GM21576 (cell line): ENCODE measurements around the gene ZNF557.

Experiments
- ATAC-seq: cut with Tn5 transposase; IDR thresholded peaks from one replicate; pipeline ENCODE4 v1.9.1; 2021; ENCODE audit warnings: mild to moderate bottlenecking, moderate library complexity; ENCODE audit not compliant: unreplicated experiment

ZNF557 gene

DNA sequence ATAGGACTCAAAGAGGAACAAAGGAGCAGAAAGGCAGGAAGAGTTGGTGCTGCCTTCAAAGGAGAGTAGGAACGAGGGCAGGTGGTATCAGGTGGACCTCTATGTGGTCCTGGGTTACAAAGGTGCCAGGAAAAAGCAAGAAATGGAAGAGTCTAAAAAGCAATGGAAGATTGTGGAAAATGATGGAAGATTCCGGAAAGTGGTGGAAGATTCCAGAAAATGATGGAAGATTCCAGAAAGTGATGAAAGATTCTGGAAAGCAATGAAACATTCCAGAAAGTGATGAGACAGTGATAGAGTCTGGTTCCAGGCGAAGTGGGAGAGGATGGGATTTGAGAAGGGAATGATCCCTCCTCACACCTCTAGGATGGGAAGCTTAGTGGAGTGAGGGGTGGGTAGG is 55.3 kb downstream of the ZNF557 start:
- ATAC-seq = no peak

DNA sequence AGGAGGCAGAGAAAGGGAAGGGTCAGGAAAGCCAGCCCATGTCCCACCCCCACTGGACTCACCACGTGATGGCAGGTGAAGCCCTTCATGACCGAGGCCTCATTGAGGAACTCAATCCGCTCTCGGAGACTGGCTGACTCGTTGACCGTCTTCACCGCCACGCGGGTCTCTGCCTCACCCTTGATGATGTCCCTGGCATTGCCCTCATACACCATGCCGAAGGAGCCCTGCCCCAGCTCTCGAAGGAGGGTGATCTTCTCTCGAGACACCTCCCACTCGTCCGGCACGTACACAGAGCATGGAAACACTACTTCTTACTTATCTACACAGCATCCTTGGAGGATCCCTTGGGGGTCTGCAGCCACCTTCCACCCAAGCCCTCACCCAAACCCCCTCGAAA is 55.7 kb downstream of the ZNF557 start:
- ATAC-seq = no peak

DNA sequence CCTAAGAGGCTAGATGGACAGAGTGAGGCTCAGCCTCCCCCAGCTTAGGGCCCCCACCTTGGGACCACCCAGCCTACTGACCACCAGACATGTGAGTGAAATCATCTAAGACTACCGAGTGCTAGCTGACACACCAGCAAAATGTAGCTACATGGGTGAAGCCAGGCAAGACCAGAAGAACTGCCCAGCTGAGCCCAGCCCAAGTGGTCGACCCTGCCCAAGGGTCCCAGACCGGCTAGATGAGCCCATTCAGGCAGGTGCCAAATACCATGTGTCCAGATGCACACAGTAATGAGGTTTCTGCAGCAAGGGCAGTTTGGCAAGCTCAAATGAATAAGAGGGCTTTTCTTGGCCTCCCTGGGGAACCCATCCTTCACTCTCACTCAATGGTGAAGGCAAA is 56.6 kb downstream of the ZNF557 start:
- ATAC-seq = no peak

DNA sequence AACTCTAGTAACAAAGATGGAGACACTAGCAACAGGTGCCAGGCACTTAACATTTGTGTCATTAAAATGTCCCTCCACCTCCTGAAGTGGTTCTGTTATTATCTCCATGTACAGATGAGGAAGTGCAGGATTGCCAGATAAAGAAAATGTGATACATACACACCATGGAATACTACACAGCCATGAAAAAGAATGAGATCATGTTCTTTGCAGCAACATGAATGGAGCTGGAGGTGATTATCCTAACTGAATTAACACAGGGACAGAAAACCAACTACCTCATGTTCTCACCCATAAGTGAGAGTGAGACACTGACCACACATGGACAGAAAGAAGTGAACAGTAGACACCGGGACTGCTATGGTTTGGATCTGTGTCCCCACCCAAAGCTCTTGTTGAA is 60.5 kb downstream of the ZNF557 start:
- ATAC-seq = no peak

DNA sequence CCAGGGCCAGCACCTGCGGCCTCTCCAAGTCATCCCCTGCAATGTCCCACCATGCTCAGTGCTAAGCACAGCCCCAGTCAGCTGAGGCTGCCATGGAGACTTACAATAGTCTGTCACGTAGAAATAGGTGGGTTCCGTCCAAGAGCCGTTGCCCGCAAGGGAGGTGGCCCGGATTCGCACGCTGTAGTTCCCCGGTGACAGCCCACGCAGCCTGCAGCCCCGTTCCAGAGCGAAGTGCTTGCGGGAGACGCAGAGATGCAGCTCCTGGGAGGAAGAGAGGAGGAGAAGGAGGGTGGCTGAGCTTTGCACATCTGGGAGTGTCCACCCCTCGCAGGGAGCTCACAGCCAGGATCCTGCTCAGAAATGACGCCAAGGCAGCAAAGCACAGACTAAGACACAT is 62.6 kb downstream of the ZNF557 start:
- no peak for ATAC-seq

DNA sequence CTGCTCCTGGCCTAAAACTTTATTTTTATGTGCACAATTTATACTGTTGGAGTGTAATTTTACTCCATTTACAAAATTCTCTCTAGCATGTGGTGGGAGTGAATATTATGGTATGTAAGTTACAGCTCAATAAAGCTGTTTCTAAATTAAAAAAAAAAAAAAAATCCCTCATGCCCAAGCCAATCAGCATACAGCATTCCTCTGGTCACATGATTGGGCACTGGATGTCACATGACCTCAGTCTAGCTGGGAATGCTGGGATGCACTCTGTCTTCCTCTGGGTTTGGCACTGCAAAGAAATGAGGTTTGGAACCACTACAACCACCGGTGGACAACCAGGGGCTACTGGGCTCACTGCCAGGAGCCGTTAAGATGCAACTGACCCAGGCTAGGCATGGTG is 67.6 kb downstream of the ZNF557 start:
- no peak for ATAC-seq
